Neural cell (in vitro differentiated cells): Measurements from ENCODE around the gene NME7. TPM values are rescaled to one million over a fixed set of nuclear protein-coding genes. Genes with fewer than 3 reads are reported as not detected.

Experiments
- H2AFZ ChIP-seq: fragments of 200-600, 300-800 bp; sonication (generic), shearing (Covaris generic); 2 replicates; pipeline ENCODE4 v1.6.0; 2014; ENCODE audit warnings: low read depth, mild to moderate bottlenecking, antibody characterized with exemption, low read length, moderate library complexity
- H3F3A ChIP-seq: fragments of 200-600 bp; shearing (Covaris generic); 2 replicates; pipeline ENCODE4 v1.6.1; 2016; ENCODE audit warnings: mild to moderate bottlenecking, moderate library complexity, mixed read lengths, antibody characterized with exemption, low read length; ENCODE audit not compliant: insufficient read depth, poor library complexity, severe bottlenecking
- H3K27ac ChIP-seq: fragments of 200-600, 300-800 bp; sonication (generic), shearing (Covaris generic); 2 replicates; pipeline ENCODE4 v1.5.1; 2014; ENCODE audit warnings: mild to moderate bottlenecking, low read length, moderate library complexity
- H3K27me3 ChIP-seq: fragments of 300-800, 200-600 bp; sonication (generic), shearing (Covaris generic); 2 replicates; pipeline ENCODE4 v1.6.0; 2014; ENCODE audit warnings: mild to moderate bottlenecking, low read depth, low read length, moderate library complexity; ENCODE audit not compliant: insufficient read depth
- H3K36me3 ChIP-seq: fragments of 300-800, 200-600 bp; sonication (generic), shearing (Covaris generic); 2 replicates; pipeline ENCODE4 v1.5.1; 2014; ENCODE audit warnings: mild to moderate bottlenecking, antibody characterized with exemption, low read length, moderate library complexity; ENCODE audit not compliant: insufficient read depth
- H3K4me2 ChIP-seq: fragments of 300-800, 200-600 bp; sonication (generic), shearing (Covaris generic); 2 replicates; pipeline ENCODE4 v1.6.0; 2014; ENCODE audit warnings: mild to moderate bottlenecking, low read length
- H3K4me3 ChIP-seq: fragments of 300-800, 200-600 bp; sonication (generic), shearing (Covaris generic); 2 replicates; pipeline ENCODE4 v1.5.1; 2014; ENCODE audit warnings: mild to moderate bottlenecking, low read length, moderate library complexity
- H3K79me2 ChIP-seq: fragments of 200-600 bp; shearing (Covaris generic); replicated peaks from 2 replicates; pipeline ENCODE4 v1.6.0; 2014; ENCODE audit warnings: mild to moderate bottlenecking, low read length, moderate library complexity; ENCODE audit not compliant: insufficient read depth
- H3K9ac ChIP-seq: fragments of 300-800, 200-600 bp; sonication (generic), shearing (Covaris generic); 2 replicates; pipeline ENCODE4 v1.6.1; 2016; ENCODE audit warnings: mild to moderate bottlenecking, low read length, mixed read lengths
- H3K9me2 ChIP-seq: fragments of 200-600 bp; shearing (Covaris generic); 2 replicates; pipeline ENCODE4 v1.6.1; 2016; ENCODE audit warnings: mild to moderate bottlenecking, low read length, mixed read lengths; ENCODE audit not compliant: insufficient read depth
- H3K9me3 ChIP-seq: fragments of 200-600, 300-800 bp; sonication (generic), shearing (Covaris generic); 2 replicates; pipeline ENCODE4 v1.6.1; 2016; ENCODE audit warnings: mild to moderate bottlenecking, mixed run types, low read length, moderate library complexity, mixed read lengths
- H4K20me1 ChIP-seq: fragments of 200-600 bp; shearing (Covaris generic); 2 replicates; pipeline ENCODE4 v1.6.1; 2016; ENCODE audit warnings: mild to moderate bottlenecking, mixed run types; ENCODE audit not compliant: insufficient read depth
- EP300 ChIP-seq: fragments of 450-650 bp; conservative IDR thresholded peaks from 2 replicates; pipeline ENCODE4 v1.6.1; 2014; ENCODE audit warnings: antibody characterized with exemption, mild to moderate bottlenecking, moderate library complexity; ENCODE audit not compliant: poor library complexity, severe bottlenecking
- EZH2 ChIP-seq: fragments of 200-600, 300-800 bp; shearing (Covaris generic), sonication (generic); IDR thresholded peaks from 2 replicates; pipeline ENCODE4 v1.6.1; 2014; ENCODE audit warnings: antibody characterized with exemption, low read length, borderline replicate concordance, mild to moderate bottlenecking; ENCODE audit not compliant: insufficient read depth, poor library complexity, severe bottlenecking
- MXI1 ChIP-seq: fragments of 450-650 bp; conservative IDR thresholded peaks from 2 replicates; pipeline ENCODE4 v1.6.1; 2014; ENCODE audit warnings: antibody characterized with exemption, mild to moderate bottlenecking; ENCODE audit not compliant: poor library complexity, severe bottlenecking
- POLR2AphosphoS5 ChIP-seq: IDR thresholded peaks from 2 replicates; pipeline ENCODE4 v1.6.1; 2012
- RAD21 ChIP-seq: fragments of 450-650 bp; conservative IDR thresholded peaks from 2 replicates; pipeline ENCODE4 v1.6.1; 2014; ENCODE audit warnings: antibody characterized with exemption, mild to moderate bottlenecking, moderate library complexity
- SMC3 ChIP-seq: fragments of 450-650 bp; conservative IDR thresholded peaks from 2 replicates; pipeline ENCODE4 v1.6.1; 2014; ENCODE audit warnings: antibody characterized with exemption, mild to moderate bottlenecking, moderate library complexity; ENCODE audit not compliant: poor library complexity
- TAF1 ChIP-seq: IDR thresholded peaks from 2 replicates; pipeline ENCODE4 v1.6.1; 2012; ENCODE audit warnings: low read depth
- polyA plus RNA-seq: library from polyadenylated mRNA; depleted of rRNA; stranded (reverse); fragments of >200 nt; gene quantifications from 2 replicates; pipeline ENCODE4 v1.2.3, GENCODE V29; 2014
- TF ChIP-seq, protein P1 (sequence below): IDR thresholded peaks from 2 replicates; pipeline ENCODE4 v1.6.1; 2012; ENCODE audit warnings: borderline replicate concordance
- TF ChIP-seq, protein P2 (sequence below): fragments of 450-650 bp; IDR thresholded peaks from 2 replicates; pipeline ENCODE4 v1.5.1; 2014; ENCODE audit warnings: antibody characterized with exemption, mild to moderate bottlenecking, moderate library complexity; ENCODE audit not compliant: poor library complexity, severe bottlenecking

The NME7 gene
- polyA plus RNA-seq, 1 donor from 2014 or later: 42.4 TPM

DNA sequence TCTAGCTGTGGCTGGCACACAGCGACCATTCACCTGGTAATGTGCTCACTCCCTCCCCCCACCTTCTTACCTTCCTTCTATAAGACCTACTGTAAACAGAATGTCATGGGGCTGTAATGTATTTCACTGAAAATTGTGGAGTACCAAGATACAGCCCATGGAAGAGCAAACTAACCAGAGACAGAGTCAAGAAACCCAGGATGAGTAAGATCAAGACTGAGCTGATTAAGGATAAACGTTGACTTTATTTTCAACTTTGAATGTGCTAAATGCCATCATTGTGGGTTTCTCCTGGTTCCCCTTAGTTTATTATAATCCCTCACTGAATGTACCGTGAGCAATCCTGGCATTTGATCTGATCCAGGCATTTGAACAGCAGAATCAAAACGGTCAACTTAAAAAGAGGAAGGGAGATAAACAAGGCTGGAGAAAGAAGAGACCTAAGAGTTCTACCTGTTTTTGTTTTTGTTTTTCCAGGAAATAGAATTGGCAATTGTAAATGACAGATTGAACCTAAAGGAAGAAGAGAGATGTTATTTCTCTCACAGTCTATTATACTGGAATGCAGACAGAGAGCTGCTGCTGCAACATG, 277.2 kb downstream of the NME7 start:
- no peaks in the 10 kb centered on the region for H3K9me3 ChIP-seq
- H3K9me2 ChIP-seq: no peaks in the 10 kb centered on the region
- TF ChIP-seq, protein P1, sequence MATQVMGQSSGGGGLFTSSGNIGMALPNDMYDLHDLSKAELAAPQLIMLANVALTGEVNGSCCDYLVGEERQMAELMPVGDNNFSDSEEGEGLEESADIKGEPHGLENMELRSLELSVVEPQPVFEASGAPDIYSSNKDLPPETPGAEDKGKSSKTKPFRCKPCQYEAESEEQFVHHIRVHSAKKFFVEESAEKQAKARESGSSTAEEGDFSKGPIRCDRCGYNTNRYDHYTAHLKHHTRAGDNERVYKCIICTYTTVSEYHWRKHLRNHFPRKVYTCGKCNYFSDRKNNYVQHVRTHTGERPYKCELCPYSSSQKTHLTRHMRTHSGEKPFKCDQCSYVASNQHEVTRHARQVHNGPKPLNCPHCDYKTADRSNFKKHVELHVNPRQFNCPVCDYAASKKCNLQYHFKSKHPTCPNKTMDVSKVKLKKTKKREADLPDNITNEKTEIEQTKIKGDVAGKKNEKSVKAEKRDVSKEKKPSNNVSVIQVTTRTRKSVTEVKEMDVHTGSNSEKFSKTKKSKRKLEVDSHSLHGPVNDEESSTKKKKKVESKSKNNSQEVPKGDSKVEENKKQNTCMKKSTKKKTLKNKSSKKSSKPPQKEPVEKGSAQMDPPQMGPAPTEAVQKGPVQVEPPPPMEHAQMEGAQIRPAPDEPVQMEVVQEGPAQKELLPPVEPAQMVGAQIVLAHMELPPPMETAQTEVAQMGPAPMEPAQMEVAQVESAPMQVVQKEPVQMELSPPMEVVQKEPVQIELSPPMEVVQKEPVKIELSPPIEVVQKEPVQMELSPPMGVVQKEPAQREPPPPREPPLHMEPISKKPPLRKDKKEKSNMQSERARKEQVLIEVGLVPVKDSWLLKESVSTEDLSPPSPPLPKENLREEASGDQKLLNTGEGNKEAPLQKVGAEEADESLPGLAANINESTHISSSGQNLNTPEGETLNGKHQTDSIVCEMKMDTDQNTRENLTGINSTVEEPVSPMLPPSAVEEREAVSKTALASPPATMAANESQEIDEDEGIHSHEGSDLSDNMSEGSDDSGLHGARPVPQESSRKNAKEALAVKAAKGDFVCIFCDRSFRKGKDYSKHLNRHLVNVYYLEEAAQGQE: no peak
- TF ChIP-seq SMC3: no peak
- no peak for TF ChIP-seq POLR2AphosphoS5
- no peak for TF ChIP-seq MXI1
- no peak for TF ChIP-seq RAD21
- no peak for TF ChIP-seq EP300
- no peak for TF ChIP-seq TAF1
- no peak for TF ChIP-seq EZH2
- TF ChIP-seq, protein P2, sequence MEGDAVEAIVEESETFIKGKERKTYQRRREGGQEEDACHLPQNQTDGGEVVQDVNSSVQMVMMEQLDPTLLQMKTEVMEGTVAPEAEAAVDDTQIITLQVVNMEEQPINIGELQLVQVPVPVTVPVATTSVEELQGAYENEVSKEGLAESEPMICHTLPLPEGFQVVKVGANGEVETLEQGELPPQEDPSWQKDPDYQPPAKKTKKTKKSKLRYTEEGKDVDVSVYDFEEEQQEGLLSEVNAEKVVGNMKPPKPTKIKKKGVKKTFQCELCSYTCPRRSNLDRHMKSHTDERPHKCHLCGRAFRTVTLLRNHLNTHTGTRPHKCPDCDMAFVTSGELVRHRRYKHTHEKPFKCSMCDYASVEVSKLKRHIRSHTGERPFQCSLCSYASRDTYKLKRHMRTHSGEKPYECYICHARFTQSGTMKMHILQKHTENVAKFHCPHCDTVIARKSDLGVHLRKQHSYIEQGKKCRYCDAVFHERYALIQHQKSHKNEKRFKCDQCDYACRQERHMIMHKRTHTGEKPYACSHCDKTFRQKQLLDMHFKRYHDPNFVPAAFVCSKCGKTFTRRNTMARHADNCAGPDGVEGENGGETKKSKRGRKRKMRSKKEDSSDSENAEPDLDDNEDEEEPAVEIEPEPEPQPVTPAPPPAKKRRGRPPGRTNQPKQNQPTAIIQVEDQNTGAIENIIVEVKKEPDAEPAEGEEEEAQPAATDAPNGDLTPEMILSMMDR: no peak
- H3K36me3 ChIP-seq: no peaks in the 10 kb centered on the region
- no peak overlapping the region for H3K4me3 ChIP-seq
- no peaks in the 10 kb centered on the region for H3F3A ChIP-seq
- no peaks in the 10 kb centered on the region for H3K27me3 ChIP-seq
- H3K9ac ChIP-seq: no peak overlapping the region
- H3K27ac ChIP-seq: no peak overlapping the region
- H3K79me2 ChIP-seq: no peaks in the 10 kb centered on the region
- no peak overlapping the region for H2AFZ ChIP-seq
- H4K20me1 ChIP-seq: no peaks in the 10 kb centered on the region
- H3K4me2 ChIP-seq: no peak overlapping the region

DNA sequence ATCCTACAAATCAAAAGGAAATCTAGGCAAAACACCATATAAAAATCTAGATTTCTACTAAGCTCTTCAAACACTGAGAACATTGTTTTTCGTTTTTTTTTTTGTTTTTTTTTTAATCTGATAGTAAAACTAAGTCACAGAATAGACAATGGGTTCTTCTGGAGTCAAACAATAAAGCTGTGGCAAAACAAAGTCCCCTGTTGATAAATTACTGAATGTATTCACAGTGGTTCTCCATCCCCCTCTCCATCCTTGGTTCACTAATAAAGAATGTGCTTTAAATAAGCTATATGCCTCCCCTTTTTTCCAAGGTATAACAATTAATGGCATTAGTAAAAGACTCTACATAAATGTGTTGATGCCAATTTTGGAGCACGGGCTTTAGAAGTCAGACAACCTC, 277.8 kb downstream of the NME7 start:
- Histone ChIP-seq H3K36me3 (no peaks in the 10 kb centered on the region), H3K4me3 (no peak overlapping the region), H4K20me1 (no peaks in the 10 kb centered on the region), H3F3A (no peaks in the 10 kb centered on the region), H3K9me3 (no peaks in the 10 kb centered on the region), H3K27ac (no peak overlapping the region), H2AFZ (no peak overlapping the region), H3K4me2 (no peak overlapping the region), H3K27me3 (no peaks in the 10 kb centered on the region), H3K79me2 (no peaks in the 10 kb centered on the region), H3K9me2 (no peaks in the 10 kb centered on the region), H3K9ac (no peak overlapping the region)
- TF ChIP-seq SMC3 (no peak), TAF1 (no peak), MXI1 (no peak), EP300 (no peak), POLR2AphosphoS5 (no peak), RAD21 (no peak)
- TF ChIP-seq, protein P1: no peak
